ENCODE data around the gene ADGRE2. TPM values are rescaled to one million over a fixed set of nuclear protein-coding genes. Genes with fewer than 3 reads are reported as not detected.

The ADGRE2 gene
- total RNA-seq, 1 experiment from 2014 or later: 1.2 TPM

DNA sequence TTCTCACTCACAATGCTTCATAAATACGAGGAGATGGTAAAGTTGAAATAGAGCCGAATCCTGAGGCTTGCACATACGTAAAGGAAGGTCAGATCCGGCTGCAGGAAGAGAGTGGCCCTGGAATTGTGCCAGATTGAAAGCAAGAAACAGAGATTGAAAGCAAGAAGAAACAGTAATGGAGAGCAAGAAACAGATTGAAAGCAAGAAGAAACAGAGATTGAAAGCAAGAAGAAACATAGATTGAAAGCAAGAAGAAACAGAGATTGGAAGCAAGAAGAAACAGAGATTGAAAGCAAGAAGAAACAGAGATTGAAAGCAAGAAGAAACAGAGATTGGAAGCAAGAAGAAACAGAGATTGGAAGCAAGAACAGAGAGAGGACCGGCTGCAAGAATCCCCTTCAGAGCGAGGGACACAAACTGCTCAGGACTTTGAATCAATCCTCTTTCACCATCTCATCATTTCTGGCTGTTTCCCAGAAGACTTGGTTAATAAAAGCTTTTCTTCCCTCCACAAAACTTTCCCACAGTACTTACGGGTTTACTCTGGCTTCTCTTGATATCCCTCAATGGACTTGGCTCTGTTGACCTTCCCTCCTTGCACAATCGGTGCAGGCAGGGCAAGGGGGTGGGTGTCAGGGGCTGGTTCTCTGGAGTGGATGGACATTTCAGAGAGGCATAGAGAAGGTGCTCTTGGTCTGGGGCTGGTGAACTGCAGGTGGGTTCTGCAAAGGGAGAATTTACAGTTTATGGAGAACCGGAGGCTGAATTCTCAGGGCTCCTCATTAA, 31.1 kb upstream of the ADGRE2 start:
- no peaks in the 10 kb centered on the region for H4K20me1 ChIP-seq (ENCODE audit: control insufficient read depth, insufficient read depth, insufficient read length)
- no peak overlapping the region for H3K9ac ChIP-seq (ENCODE audit: extremely low read depth, insufficient read length, low read length)
- no peaks in the 10 kb centered on the region for H3K79me1 ChIP-seq (ENCODE audit: insufficient read depth, low read depth, low read length, poor library complexity, severe bottlenecking)
- Mint-ChIP-seq H3K27ac (no peak overlapping the region), H3K9me3 (peaks cover 17 to 90% of the 10 kb centered on the region in 2 experiments), H3K27me3 (ENCODE audit: low read depth) (no peaks in the 10 kb centered on the region; the same call in none of the 2 replicates), H3K36me3 (ENCODE audit: insufficient read depth in 1 of 3, low read depth in 3 of 3) (peaks cover 0 to 12% (median 0%) of the 10 kb centered on the region in 3 experiments; a peak in 3 of 7 replicates), H3K4me1 (no peaks in the 10 kb centered on the region), H3K4me3 (no peak overlapping the region)
- no peak overlapping the region for H2AK5ac ChIP-seq (ENCODE audit: insufficient read length, low read length)
- no peak overlapping the region for H3K56ac ChIP-seq (ENCODE audit: insufficient read length, low read depth, low read length)
- H3K18ac ChIP-seq (ENCODE audit: insufficient read length, low read depth, low read length): no peak overlapping the region
- no peak overlapping the region for H4K8ac ChIP-seq (replicated peaks; ENCODE audit: insufficient read length, low read depth, low read length)
- no peak overlapping the region for H2BK20ac ChIP-seq (ENCODE audit: low read depth, low read length, poor library complexity, severe bottlenecking)
- TF ChIP-seq, protein P1, sequence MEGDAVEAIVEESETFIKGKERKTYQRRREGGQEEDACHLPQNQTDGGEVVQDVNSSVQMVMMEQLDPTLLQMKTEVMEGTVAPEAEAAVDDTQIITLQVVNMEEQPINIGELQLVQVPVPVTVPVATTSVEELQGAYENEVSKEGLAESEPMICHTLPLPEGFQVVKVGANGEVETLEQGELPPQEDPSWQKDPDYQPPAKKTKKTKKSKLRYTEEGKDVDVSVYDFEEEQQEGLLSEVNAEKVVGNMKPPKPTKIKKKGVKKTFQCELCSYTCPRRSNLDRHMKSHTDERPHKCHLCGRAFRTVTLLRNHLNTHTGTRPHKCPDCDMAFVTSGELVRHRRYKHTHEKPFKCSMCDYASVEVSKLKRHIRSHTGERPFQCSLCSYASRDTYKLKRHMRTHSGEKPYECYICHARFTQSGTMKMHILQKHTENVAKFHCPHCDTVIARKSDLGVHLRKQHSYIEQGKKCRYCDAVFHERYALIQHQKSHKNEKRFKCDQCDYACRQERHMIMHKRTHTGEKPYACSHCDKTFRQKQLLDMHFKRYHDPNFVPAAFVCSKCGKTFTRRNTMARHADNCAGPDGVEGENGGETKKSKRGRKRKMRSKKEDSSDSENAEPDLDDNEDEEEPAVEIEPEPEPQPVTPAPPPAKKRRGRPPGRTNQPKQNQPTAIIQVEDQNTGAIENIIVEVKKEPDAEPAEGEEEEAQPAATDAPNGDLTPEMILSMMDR (conservative IDR thresholded peaks at IDR 0.05): no peak
- H4K91ac ChIP-seq (ENCODE audit: insufficient read length, low read depth, low read length): no peak overlapping the region
- no peak overlapping the region for H3K27ac ChIP-seq (ENCODE audit: insufficient read length, low read depth, low read length)
- no peak overlapping the region for H2BK5ac ChIP-seq (ENCODE audit: insufficient read length, low read length)
- H3K14ac ChIP-seq (ENCODE audit: insufficient read depth, low read length): no peak overlapping the region
- no peak for DNase-seq
- no peak overlapping the region for H3K23ac ChIP-seq (ENCODE audit: insufficient read length, low read depth, low read length)
- H3T11ph ChIP-seq (ENCODE audit: low read length): no peak overlapping the region
- no peak overlapping the region for H4K5ac ChIP-seq (ENCODE audit: insufficient read length, low read depth, low read length)
- no peak overlapping the region for H2AFZ ChIP-seq (ENCODE audit: low read length)
- no peaks in the 10 kb centered on the region for H3K79me2 ChIP-seq (ENCODE audit: insufficient read depth, low read length)
- H3K4me2 ChIP-seq (ENCODE audit: insufficient read depth, insufficient read length, low read length): no peak overlapping the region
- H2BK15ac ChIP-seq (ENCODE audit: low read depth, low read length): no peak overlapping the region
- H2BK120ac ChIP-seq (ENCODE audit: low read depth, low read length, poor library complexity, severe bottlenecking): no peak overlapping the region
- WGBS (ENCODE audit: extremely low coverage, insufficient read length, low lambda C conversion rate): no CpG with 5 or more reads among the region's 9 CpGs
- no peaks in the 10 kb centered on the region for H3K27me3 ChIP-seq (ENCODE audit: insufficient read depth, low read length)
- H3K23me2 ChIP-seq (ENCODE audit: insufficient read length, low read depth, low read length, poor library complexity, severe bottlenecking): no peaks in the 10 kb centered on the region
- H3K9me3 ChIP-seq (ENCODE audit: control insufficient read depth, low read depth, low read length): no peaks in the 10 kb centered on the region
- no peak overlapping the region for H3K4ac ChIP-seq (ENCODE audit: low read depth, low read length)
- H2BK12ac ChIP-seq (ENCODE audit: insufficient read length, low read depth, low read length): no peak overlapping the region
- no peaks in the 10 kb centered on the region for H3K4me1 ChIP-seq (ENCODE audit: insufficient read depth, low read length)
